HCT116 (cell line): ENCODE results near the gene CENPL. TPM values are rescaled to one million over a fixed set of nuclear protein-coding genes. Genes with fewer than 3 reads are reported as not detected.

Experiments used
- ATAC-seq: fragments of 200-7000 bp; cut with Tn5 transposase; 2 replicates; pipeline ENCODE4 v1.9.1; 2020; ENCODE audit warnings: mild to moderate bottlenecking, moderate library complexity
- BruUV-seq: library from RNA; stranded (reverse); fragments of 400-500 nt; replicated peaks from 2 replicates; lab custom pipeline; 2021; lab: Mats Ljungman, UMichigan
- CTCF ChIA-PET: fragments of 300-600 bp; sonication (Branson Sonifier 250); formaldehyde crosslinking; loops from one replicate; lab custom pipeline; 2021; ENCODE audit warnings: antibody characterized with exemption; lab: Charles Lee
- POLR2A ChIA-PET: fragments of 300-600, 350-600 bp; sonication (Branson Sonifier 250); formaldehyde crosslinking; loops from one replicate; lab custom pipeline; 2021; ENCODE audit warnings: antibody characterized with exemption; lab: Charles Lee
- RAD21 ChIA-PET, 2 experiments: fragments of 300-600 bp; sonication (Branson Sonifier 250); formaldehyde crosslinking; loops; one replicate each; lab custom pipeline; 2023; ENCODE audit warnings: low total read pairs in 2 of 2; ENCODE audit not compliant: uncharacterized antibody in 2 of 2, unreplicated experiment in 2 of 2, low non-redundant PET in 1 of 2; lab: Charles Lee
- DNase-seq: peaks from one replicate; pipeline ENCODE4 v3.0.0-alpha.2; 2010; ENCODE audit warnings: low read depth, low spot score
- H2AFZ ChIP-seq: fragments of 200-600 bp; shearing (Covaris generic), sonication (generic); 2 replicates; pipeline ENCODE4 v1.6.1; 2017; ENCODE audit warnings: low read depth, mixed run types, mixed read lengths, antibody characterized with exemption, low read length; ENCODE audit not compliant: poor library complexity, severe bottlenecking
- H3K27ac ChIP-seq: 2 replicates; pipeline ENCODE4 v1.5.1; 2012; ENCODE audit warnings: low read depth, low read length
- H3K27me3 ChIP-seq: fragments of 200-600 bp; sonication (generic); 2 replicates; pipeline ENCODE4 v1.6.1; 2016; ENCODE audit warnings: mixed run types, low read length, mixed read lengths; ENCODE audit not compliant: insufficient read depth
- H3K36me3 ChIP-seq, 2 experiments: fragments of 200-500 bp in 1 of 2; fragments of 200-600 bp in 1 of 2; sonication (Bioruptor generic) in 1 of 2; sonication (generic) in 1 of 2; 2 replicates each; pipeline versions ENCODE4 v1.5.1 to v1.6.1; 2014 to 2016; ENCODE audit warnings: low read length in 2 of 2, inconsistent platforms in 1 of 2, mixed read lengths in 1 of 2, mixed run types in 1 of 2; ENCODE audit not compliant: insufficient read depth in 2 of 2, control insufficient read depth in 1 of 2
- H3K4me1 ChIP-seq, 2 experiments: fragments of 200-600 bp in 1 of 2; sonication (generic) in 1 of 2; 2 replicates each; pipeline versions ENCODE4 v1.5.1 to v1.6.1; 2012 to 2017; ENCODE audit warnings: low read length in 2 of 2, inconsistent platforms in 1 of 2, mild to moderate bottlenecking in 1 of 2, mixed read lengths in 1 of 2, mixed run types in 1 of 2, moderate library complexity in 1 of 2; ENCODE audit not compliant: insufficient read depth in 2 of 2, control insufficient read depth in 1 of 2
- H3K4me2 ChIP-seq: fragments of 200-600 bp; sonication (generic); 2 replicates; pipeline ENCODE4 v1.6.1; 2017; ENCODE audit warnings: mixed run types, low read length, mixed read lengths
- H3K4me3 ChIP-seq, 2 experiments: fragments of 200-600 bp in 1 of 2; sonication (generic) in 1 of 2; replicated peaks in 1 of 2; 2 replicates each; pipeline ENCODE4 v1.5.1; 2011 to 2016; ENCODE audit warnings: low read length in 2 of 2, control low read depth in 1 of 2, low read depth in 1 of 2, mild to moderate bottlenecking in 1 of 2, mixed read lengths in 1 of 2, mixed run types in 1 of 2
- H3K79me2 ChIP-seq: fragments of 200-600 bp; sonication (generic); 2 replicates; pipeline ENCODE4 v1.6.1; 2017; ENCODE audit warnings: mild to moderate bottlenecking, mixed run types, low read length, moderate library complexity, mixed read lengths; ENCODE audit not compliant: insufficient read depth
- H3K9ac ChIP-seq: fragments of 200-600 bp; sonication (generic); 2 replicates; pipeline ENCODE4 v1.6.1; 2016; ENCODE audit warnings: low read length, mixed read lengths
- H3K9me2 ChIP-seq: fragments of 200-600 bp; sonication (generic), shearing (Covaris generic); 2 replicates; pipeline ENCODE4 v1.6.1; 2017; ENCODE audit warnings: mixed run types, mild to moderate bottlenecking, moderate library complexity; ENCODE audit not compliant: insufficient read depth
- H3K9me3 ChIP-seq, 2 experiments: fragments of 200-500 bp in 1 of 2; fragments of 200-600 bp in 1 of 2; sonication (Bioruptor generic) in 1 of 2; sonication (generic) in 1 of 2; 2 replicates each; pipeline ENCODE4 v1.6.1; 2014 to 2017; ENCODE audit warnings: low read length in 2 of 2, mixed read lengths in 2 of 2, inconsistent platforms in 1 of 2, low read depth in 1 of 2, mild to moderate bottlenecking in 1 of 2, mixed run types in 1 of 2, moderate library complexity in 1 of 2; ENCODE audit not compliant: control insufficient read depth in 1 of 2, insufficient read depth in 1 of 2
- H4K20me1 ChIP-seq: fragments of 200-600 bp; sonication (generic), shearing (Covaris generic); 2 replicates; pipeline ENCODE4 v1.6.1; 2017; ENCODE audit warnings: mixed run types, mild to moderate bottlenecking, moderate library complexity; ENCODE audit not compliant: insufficient read depth
- ATF3 ChIP-seq: IDR thresholded peaks from 2 replicates; pipeline ENCODE4 v1.6.1; 2012
- CEBPB ChIP-seq: IDR thresholded peaks from 2 replicates; pipeline ENCODE4 v1.6.1; 2012; ENCODE audit warnings: low read depth
- CTCF ChIP-seq, 3 experiments: fragments of 200-600 bp in 1 of 3; sonication (generic) in 1 of 3; IDR thresholded peaks in 2 of 3; conservative IDR thresholded peaks in 1 of 3; 2 replicates each; pipeline ENCODE4 v1.5.1; 2012 to 2017; ENCODE audit warnings: low read depth in 2 of 3, low read length in 2 of 3, antibody characterized with exemption in 1 of 3, borderline replicate concordance in 1 of 3, control low read depth in 1 of 3, mild to moderate bottlenecking in 1 of 3, mixed read lengths in 1 of 3, mixed run types in 1 of 3, moderate library complexity in 1 of 3; ENCODE audit not compliant: insufficient read depth in 1 of 3
- ELF1 ChIP-seq: IDR thresholded peaks from 2 replicates; pipeline ENCODE4 v1.6.1; 2012; ENCODE audit warnings: low read depth, borderline replicate concordance
- EZH2 ChIP-seq: fragments of 200-600 bp; sonication (generic); IDR thresholded peaks from 2 replicates; pipeline ENCODE4 v1.6.1; 2017; ENCODE audit warnings: antibody characterized with exemption, mixed run types
- EZH2phosphoT487 ChIP-seq: fragments of 200-600 bp; IDR thresholded peaks from 2 replicates; pipeline ENCODE4 v1.6.1; 2018; ENCODE audit warnings: antibody characterized with exemption, borderline replicate concordance
- FOSL1 ChIP-seq: IDR thresholded peaks from 2 replicates; pipeline ENCODE4 v1.6.1; 2012; ENCODE audit warnings: low read depth
- JUND ChIP-seq: IDR thresholded peaks from 2 replicates; pipeline ENCODE4 v1.6.1; 2012
- MAX ChIP-seq: IDR thresholded peaks from 2 replicates; pipeline ENCODE4 v1.6.1; 2012
- POLR2A ChIP-seq: IDR thresholded peaks from 2 replicates; pipeline ENCODE4 v1.7.0; 2011; ENCODE audit warnings: borderline replicate concordance; ENCODE audit not compliant: insufficient read depth, insufficient read length; ENCODE audit errors: extremely low read depth
- POLR2AphosphoS5 ChIP-seq: IDR thresholded peaks from 2 replicates; pipeline ENCODE4 v1.6.1; 2011; ENCODE audit warnings: mild to moderate bottlenecking, low read depth, low read length, moderate library complexity
- RAD21 ChIP-seq: IDR thresholded peaks from 2 replicates; pipeline ENCODE4 v1.6.1; 2012; ENCODE audit warnings: low read depth, mild to moderate bottlenecking
- REST ChIP-seq: IDR thresholded peaks from 2 replicates; pipeline ENCODE4 v1.6.1; 2012; ENCODE audit warnings: low read depth
- SIN3A ChIP-seq: IDR thresholded peaks from 2 replicates; pipeline ENCODE4 v1.6.1; 2012; ENCODE audit warnings: low read depth
- SP1 ChIP-seq: IDR thresholded peaks from 2 replicates; pipeline ENCODE4 v1.6.1; 2012; ENCODE audit warnings: low read depth
- SRF ChIP-seq: IDR thresholded peaks from 2 replicates; pipeline ENCODE4 v1.6.1; 2012; ENCODE audit warnings: low read depth
- TCF7L2 ChIP-seq: IDR thresholded peaks from 2 replicates; pipeline ENCODE4 v1.7.0; 2011; ENCODE audit warnings: borderline replicate concordance, inconsistent platforms; ENCODE audit not compliant: insufficient read depth, insufficient read length; ENCODE audit errors: extremely low read depth
- ZBTB33 ChIP-seq: IDR thresholded peaks from 2 replicates; pipeline ENCODE4 v1.6.1; 2011; ENCODE audit warnings: mild to moderate bottlenecking, low read length, moderate library complexity; ENCODE audit not compliant: insufficient replicate concordance; ENCODE audit errors: extremely low read depth
- ZFX ChIP-seq: fragments of 450-650 bp; IDR thresholded peaks from 2 replicates; pipeline ENCODE4 v1.6.1; 2017
- ZNF274 ChIP-seq: fragments of 200-500 bp; sonication (Bioruptor generic); IDR thresholded peaks from 2 replicates; pipeline ENCODE4 v1.6.1; 2014; ENCODE audit warnings: mild to moderate bottlenecking, low read depth, low read length, inconsistent platforms
- intact Hi-C: fragments of 100-400 bp; cut with micrococcal nuclease; formaldehyde crosslinking; loops from 2 replicates; pipeline ENCODE4 v1.10.0; 2022
- total RNA-seq: library from RNA; stranded (reverse); gene quantifications from one replicate; pipeline ENCODE4 v1.2.1, GENCODE V29; 2021; ENCODE audit not compliant: unreplicated experiment

CENPL gene
- total RNA-seq, 1 experiment from 2014 or later, result 20.3 TPM

GRCh38 chr1:173758980-173759379 lies 65.7 kb downstream of the CENPL start:
- POLR2A ChIA-PET, result no interaction called here
- no peaks in the 10 kb centered on the region for H3K9me2 ChIP-seq
- no peak overlapping the region for H3K4me3 ChIP-seq
- H4K20me1 ChIP-seq, result no peaks in the 10 kb centered on the region
- RAD21 ChIA-PET, result no interaction called here
- H3K9ac ChIP-seq, result no peak overlapping the region
- peaks cover 4 to 11% of the 10 kb centered on the region in 2 experiments; a peak in 2 of 4 replicates for H3K36me3 ChIP-seq
- H2AFZ ChIP-seq, result no peak overlapping the region
- TF ChIP-seq MAX, result no peak
- TF ChIP-seq ZNF274, result no peak
- TF ChIP-seq SIN3A, result no peak
- no peak for TF ChIP-seq EZH2
- TF ChIP-seq REST, result no peak
- TF ChIP-seq FOSL1, result no peak
- no peak for TF ChIP-seq CTCF (IDR thresholded peaks at IDR 0.05 in 2 of 3, conservative IDR thresholded peaks at IDR 0.05 in 1 of 3; ENCODE audit: borderline replicate concordance in 1 of 3, insufficient read depth in 1 of 3, low read depth in 2 of 3, low read length in 2 of 3)
- no peak for TF ChIP-seq JUND
- no peak for TF ChIP-seq ELF1
- no peak for TF ChIP-seq CEBPB
- TF ChIP-seq ZBTB33, result no peak
- TF ChIP-seq POLR2AphosphoS5, result no peak
- no peak for TF ChIP-seq RAD21
- no peak for TF ChIP-seq ATF3
- no peak for TF ChIP-seq ZFX
- TF ChIP-seq SP1, result no peak
- no peak for TF ChIP-seq SRF
- TF ChIP-seq TCF7L2, result no peak
- no peak for TF ChIP-seq EZH2phosphoT487
- TF ChIP-seq POLR2A, result no peak
- ATAC-seq (no peak), DNase-seq (no peak)
- CTCF ChIA-PET, result no interaction called here
- H3K4me1 ChIP-seq, result no peaks in the 10 kb centered on the region
- no peaks in the 10 kb centered on the region for H3K9me3 ChIP-seq
- no peak overlapping the region for H3K27ac ChIP-seq
- BruUV-seq, result no TSS peak
- no peaks in the 10 kb centered on the region for H3K27me3 ChIP-seq
- intact Hi-C loops, result no loop called here
- no peaks in the 10 kb centered on the region for H3K79me2 ChIP-seq
- H3K4me2 ChIP-seq, result no peak overlapping the region
